SU-DHL-6 (cell line): ENCODE data around the gene FSHR.

Source experiments
- CTCF ChIP-seq: fragments of 200-600 bp; sonication (generic); IDR thresholded peaks from one replicate; pipeline ENCODE4 v1.5.1; 2017; ENCODE audit warnings: antibody characterized with exemption, mild to moderate bottlenecking, low read length, moderate library complexity; ENCODE audit not compliant: insufficient read depth, poor library complexity, severe bottlenecking
- EZH2phosphoT487 ChIP-seq: fragments of 200-600 bp; sonication (generic), shearing (Covaris generic); conservative IDR thresholded peaks from 2 replicates; pipeline ENCODE4 v1.6.1; 2018; ENCODE audit warnings: mild to moderate bottlenecking, antibody characterized with exemption, low read length, moderate library complexity, mixed read lengths

- no peak for TF ChIP-seq EZH2phosphoT487
- no peak for TF ChIP-seq CTCF
Observed at GRCh38 chr2:49146401-49146800, 7.9 kb downstream of the FSHR start.
